Uterus (tissue), 4 donors: Measurements from ENCODE around the gene BIRC7. TPM values are rescaled to one million over a fixed set of nuclear protein-coding genes. Genes with fewer than 3 reads are reported as not detected.

ENCODE experiments used
- DNase-seq, 2 donors: peaks; one replicate each; pipeline ENCODE4 v3.0.0-alpha.2; 2019 to 2020
- H3K27ac ChIP-seq, 2 donors: fragments of 200-600 bp; sonication (generic); 1 replicate in 1 of 2; 2 replicates in 1 of 2; pipeline ENCODE4 v1.5.1; 2016 to 2018
- H3K27me3 ChIP-seq, 2 donors: fragments of 200-600 bp; sonication (generic); one replicate each; pipeline ENCODE4 v1.5.1; 2018 to 2019; ENCODE audit warnings: control low read depth in 1 of 2
- H3K36me3 ChIP-seq, 2 donors: fragments of 200-600 bp; sonication (generic); one replicate each; pipeline ENCODE4 v1.5.1; 2019; ENCODE audit warnings: control low read depth in 1 of 2
- H3K4me1 ChIP-seq, 2 donors: fragments of 200-600 bp; sonication (generic); one replicate each; pipeline ENCODE4 v1.5.1; 2018 to 2019; ENCODE audit warnings: control low read depth in 1 of 2
- H3K4me3 ChIP-seq, 2 donors: fragments of 200-600 bp; sonication (generic); 1 replicate in 1 of 2; 2 replicates in 1 of 2; pipeline ENCODE4 v1.5.1; 2018 to 2019; ENCODE audit warnings: mild to moderate bottlenecking in 1 of 2
- H3K9me3 ChIP-seq, 2 donors: fragments of 200-600 bp; sonication (generic); one replicate each; pipeline ENCODE4 v1.5.1; 2019; ENCODE audit warnings: control low read depth in 1 of 2
- POLR2A ChIP-seq, 2 donors: fragments of 450-650 bp; IDR thresholded peaks; one replicate each; pipeline ENCODE4 v1.6.1; 2016; ENCODE audit warnings: antibody characterized with exemption in 2 of 2, mild to moderate bottlenecking in 1 of 2, moderate library complexity in 1 of 2
- intact Hi-C: fragments of 100-400 bp; cut with DNase I; formaldehyde crosslinking; loops from one replicate; pipeline ENCODE4 v1.15.1; 2023; ENCODE audit warnings: low total_unique reads
- total RNA-seq, 4 donors: library from RNA; depleted of rRNA in 3 of 4; stranded (reverse); fragments of >200 nt in 3 of 4; gene quantifications; one replicate each; pipeline versions ENCODE4 v1.1.0 to v1.2.4, GENCODE V29; 2014 to 2023
- TF ChIP-seq, protein P1 (sequence below), 4 experiments: fragments of 200-600 bp in 2 of 4; fragments of 450-650 bp in 2 of 4; sonication (generic) in 2 of 4; IDR thresholded peaks; one replicate each; pipeline ENCODE4 v1.5.1; 2016 to 2019; ENCODE audit warnings: antibody characterized with exemption in 4 of 4, mild to moderate bottlenecking in 2 of 4, moderate library complexity in 1 of 4
- donor health status: DM: yes; HTN: yes; CAD: no.

Gene BIRC7
- total RNA-seq, 4 donors from 2014 or later: not detected

GRCh38 chr20:63256954-63257353, 21.2 kb downstream of the BIRC7 start:
- no peak overlapping the region for H3K27ac ChIP-seq
- H3K27me3 ChIP-seq: peaks cover 5 to 24% of the 10 kb centered on the region in 2 donors
- intact Hi-C loops: no loop called here
- H3K4me1 ChIP-seq: peaks cover 0 to 18% of the 10 kb centered on the region in 2 donors
- DNase-seq: no peak
- H3K4me3 ChIP-seq: no peak overlapping the region
- no peak for TF ChIP-seq POLR2A (IDR thresholded peaks at IDR 0.05)
- TF ChIP-seq, protein P1, sequence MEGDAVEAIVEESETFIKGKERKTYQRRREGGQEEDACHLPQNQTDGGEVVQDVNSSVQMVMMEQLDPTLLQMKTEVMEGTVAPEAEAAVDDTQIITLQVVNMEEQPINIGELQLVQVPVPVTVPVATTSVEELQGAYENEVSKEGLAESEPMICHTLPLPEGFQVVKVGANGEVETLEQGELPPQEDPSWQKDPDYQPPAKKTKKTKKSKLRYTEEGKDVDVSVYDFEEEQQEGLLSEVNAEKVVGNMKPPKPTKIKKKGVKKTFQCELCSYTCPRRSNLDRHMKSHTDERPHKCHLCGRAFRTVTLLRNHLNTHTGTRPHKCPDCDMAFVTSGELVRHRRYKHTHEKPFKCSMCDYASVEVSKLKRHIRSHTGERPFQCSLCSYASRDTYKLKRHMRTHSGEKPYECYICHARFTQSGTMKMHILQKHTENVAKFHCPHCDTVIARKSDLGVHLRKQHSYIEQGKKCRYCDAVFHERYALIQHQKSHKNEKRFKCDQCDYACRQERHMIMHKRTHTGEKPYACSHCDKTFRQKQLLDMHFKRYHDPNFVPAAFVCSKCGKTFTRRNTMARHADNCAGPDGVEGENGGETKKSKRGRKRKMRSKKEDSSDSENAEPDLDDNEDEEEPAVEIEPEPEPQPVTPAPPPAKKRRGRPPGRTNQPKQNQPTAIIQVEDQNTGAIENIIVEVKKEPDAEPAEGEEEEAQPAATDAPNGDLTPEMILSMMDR (IDR thresholded peaks at IDR 0.05): no peak
- no peaks in the 10 kb centered on the region for H3K9me3 ChIP-seq
- H3K36me3 ChIP-seq: no peaks in the 10 kb centered on the region

DNA sequence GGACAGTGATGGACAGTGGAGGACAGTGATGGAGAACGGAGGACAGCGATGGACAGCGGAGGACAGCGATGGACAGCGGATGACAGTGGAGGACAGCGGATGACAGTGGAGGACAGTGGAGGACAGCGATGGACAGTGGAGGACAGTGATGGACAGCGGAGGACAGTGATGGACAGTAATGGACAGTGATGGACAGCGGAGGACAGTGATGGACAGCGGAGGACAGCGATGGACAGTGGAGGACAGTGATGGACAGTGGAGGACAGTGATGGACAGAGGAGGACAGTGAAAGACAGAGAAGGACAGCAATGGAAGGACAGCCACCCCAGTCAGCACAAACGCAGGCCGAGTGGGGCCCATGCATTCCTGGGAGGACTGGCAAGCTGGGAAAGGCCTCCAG, 21.9 kb downstream of the BIRC7 start:
- TF ChIP-seq, protein P1 (IDR thresholded peaks at IDR 0.05): no peak
- TF ChIP-seq POLR2A (IDR thresholded peaks at IDR 0.05): no peak
- intact Hi-C loops: no loop called here
- H3K27ac ChIP-seq: no peak overlapping the region
- H3K4me1 ChIP-seq: peaks cover 0 to 18% of the 10 kb centered on the region in 2 donors
- H3K9me3 ChIP-seq: no peaks in the 10 kb centered on the region
- peaks cover 5 to 21% of the 10 kb centered on the region in 2 donors for H3K27me3 ChIP-seq
- no peaks in the 10 kb centered on the region for H3K36me3 ChIP-seq
- no peak overlapping the region for H3K4me3 ChIP-seq
- DNase-seq: no peak

- no peak for TF ChIP-seq POLR2A (IDR thresholded peaks at IDR 0.05)
- TF ChIP-seq, protein P1 (IDR thresholded peaks at IDR 0.05): no peak
- H3K27ac ChIP-seq: no peak overlapping the region
- peaks cover 4 to 15% of the 10 kb centered on the region in 2 donors for H3K27me3 ChIP-seq
- H3K4me1 ChIP-seq: peaks cover 0 to 10% of the 10 kb centered on the region in 2 donors
- H3K36me3 ChIP-seq: no peaks in the 10 kb centered on the region
- H3K4me3 ChIP-seq: no peak overlapping the region
- intact Hi-C loops: no loop called here
- DNase-seq: no peak
- H3K9me3 ChIP-seq: no peaks in the 10 kb centered on the region
These were observed 23.1 kb downstream of the BIRC7 start for GRCh38 chr20:63258781-63259180.

- Histone ChIP-seq H3K27ac (no peak overlapping the region), H3K27me3 (peaks cover 0 to 11% of the 10 kb centered on the region in 2 donors), H3K9me3 (no peaks in the 10 kb centered on the region), H3K4me3 (no peak overlapping the region), H3K36me3 (no peaks in the 10 kb centered on the region), H3K4me1 (no peaks in the 10 kb centered on the region)
- intact Hi-C loops: no loop called here
- TF ChIP-seq POLR2A (IDR thresholded peaks at IDR 0.05): no peak
- TF ChIP-seq, protein P1 (IDR thresholded peaks at IDR 0.05): no peak
- no peak for DNase-seq
These were observed 24.2 kb downstream of the BIRC7 start for GRCh38 chr20:63259734-63260460.

DNA sequence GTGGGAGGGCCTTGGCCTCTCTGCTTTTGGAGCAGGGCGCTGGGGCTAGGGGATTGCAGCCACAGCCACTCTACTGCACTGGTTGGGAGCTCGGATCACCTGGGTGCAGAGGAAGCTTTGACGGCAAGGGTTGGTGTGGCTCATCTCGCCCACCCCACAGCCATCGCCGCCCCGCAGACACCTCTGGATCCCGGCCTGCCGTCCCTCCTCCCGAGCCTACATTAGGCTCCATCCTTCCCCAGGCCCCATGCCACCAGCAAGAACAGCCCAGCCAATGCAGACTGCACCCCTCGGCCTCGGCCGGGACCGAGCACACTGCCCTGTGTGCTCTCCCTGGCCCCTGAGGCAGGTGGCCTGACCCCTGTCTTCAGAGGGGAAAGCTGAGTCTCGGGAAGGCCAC, 24.8 kb downstream of the BIRC7 start:
- TF ChIP-seq POLR2A (IDR thresholded peaks at IDR 0.05): no peak
- TF ChIP-seq, protein P1 (IDR thresholded peaks at IDR 0.05): no peak
- no peaks in the 10 kb centered on the region for H3K9me3 ChIP-seq
- intact Hi-C loops: no loop called here
- DNase-seq: no peak
- no peaks in the 10 kb centered on the region for H3K36me3 ChIP-seq
- H3K27ac ChIP-seq: no peak overlapping the region
- peaks cover 0 to 11% of the 10 kb centered on the region in 2 donors for H3K27me3 ChIP-seq
- H3K4me1 ChIP-seq: no peaks in the 10 kb centered on the region
- H3K4me3 ChIP-seq: no peak overlapping the region
